GM21576 (cell line): ENCODE data around the gene GGT5.
"Not testable (repeated sequence)": the region's sequence is repeated elsewhere in the genome, so short reads cannot be mapped to it uniquely, and the experiment has no call there.

Experiments used
- ATAC-seq: cut with Tn5 transposase; IDR thresholded peaks from one replicate; pipeline ENCODE4 v1.9.1; 2021; ENCODE audit warnings: mild to moderate bottlenecking, moderate library complexity; ENCODE audit not compliant: unreplicated experiment

The GGT5 gene

DNA sequence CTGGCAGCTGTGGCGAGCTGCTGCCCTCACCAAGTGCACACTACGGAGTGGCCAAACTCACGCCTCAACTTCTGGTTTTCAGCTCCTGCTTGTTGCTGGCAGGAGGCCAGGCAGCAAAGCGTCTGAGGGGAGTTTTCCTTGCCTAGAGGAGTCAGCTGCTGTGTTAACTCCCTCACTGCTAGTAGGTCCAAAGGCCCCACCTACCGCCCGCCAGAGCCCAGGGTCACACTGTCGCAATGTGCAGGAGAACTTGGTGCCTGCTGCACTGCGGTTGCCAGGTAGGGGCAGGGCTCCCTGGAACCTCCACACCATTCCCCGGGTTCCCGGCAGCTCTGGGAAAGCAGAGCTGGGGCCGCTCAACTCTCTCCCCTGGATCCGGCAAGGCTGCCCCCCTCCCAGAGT, at the start of gene GGT5:
Gene GGT5, minus strand, starts transcription at position 53 of the 402 bp plus-strand sequence. CDS start 357 bp downstream, outside the sequence.
- not testable (repeated sequence) for ATAC-seq

GRCh38 chr22:24292202-24292830, 47.4 kb upstream of the GGT5 start:
- not testable (repeated sequence) for ATAC-seq

DNA sequence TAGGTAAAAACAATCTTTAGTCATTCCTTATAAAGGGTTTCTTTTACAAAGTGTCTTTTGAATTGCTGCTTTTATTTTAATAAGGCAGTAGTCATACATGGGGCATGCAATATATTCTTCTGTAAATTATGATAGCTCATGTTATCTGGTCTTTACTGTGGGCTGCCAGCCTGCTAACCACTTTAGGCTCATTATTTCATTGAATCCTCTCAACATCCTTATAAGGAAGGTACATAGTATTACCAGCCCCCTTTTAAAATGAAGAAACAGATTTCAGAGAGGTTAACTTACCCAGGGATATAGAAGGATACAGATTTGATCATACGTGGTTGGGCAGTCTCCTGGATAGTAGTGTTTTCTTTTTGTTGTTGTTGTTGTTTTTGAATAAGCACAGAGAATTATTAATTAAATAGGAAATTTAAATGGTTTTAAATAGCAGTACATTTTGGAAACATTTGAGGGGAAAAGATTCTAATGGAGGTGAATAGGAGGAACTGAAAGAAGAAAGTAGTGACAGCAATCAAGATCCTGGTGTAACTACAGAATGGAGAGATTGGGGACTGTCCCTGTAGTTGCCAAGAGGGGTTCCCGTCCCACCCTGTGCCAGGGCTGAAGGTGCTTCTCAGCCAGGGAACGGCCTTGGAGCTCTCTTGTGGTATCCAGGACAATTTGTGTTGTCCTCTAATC, 46.8 kb upstream of the GGT5 start:
- ATAC-seq = no peak

- ATAC-seq = no peak
Observed at GRCh38 chr22:24290459-24290858, 45.6 kb upstream of the GGT5 start.

GRCh38 chr22:24289741-24290163, 44.9 kb upstream of the GGT5 start:
- ATAC-seq = no peak

- no peak for ATAC-seq
Observed at GRCh38 chr22:24289114-24289513, 44.2 kb upstream of the GGT5 start.

DNA sequence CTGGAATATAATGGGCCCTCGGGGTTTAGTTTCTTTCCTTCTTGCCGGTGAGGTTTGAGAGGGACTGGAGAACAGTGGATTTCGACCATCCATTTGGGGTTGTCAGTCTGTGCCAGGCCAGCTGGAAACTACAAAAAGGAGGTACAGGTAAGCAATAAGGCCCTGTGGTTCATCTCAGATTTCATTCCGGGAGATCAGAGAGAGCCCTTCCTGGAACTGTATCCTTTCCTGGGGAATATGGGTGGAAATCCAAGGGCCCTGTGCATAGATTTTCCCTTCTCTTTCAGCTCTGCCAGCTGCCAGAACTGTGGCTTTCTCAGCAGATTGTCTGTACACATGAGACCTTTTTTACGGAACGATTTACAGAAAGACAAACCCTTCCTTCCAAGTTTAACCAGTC, 42.9 kb upstream of the GGT5 start:
- not testable (repeated sequence) for ATAC-seq

GRCh38 chr22:24287212-24287611, 42.3 kb upstream of the GGT5 start:
- ATAC-seq = not testable (repeated sequence)

GRCh38 chr22:24285245-24285644, 40.4 kb upstream of the GGT5 start:
- no peak for ATAC-seq

- ATAC-seq = no peak
Observed at GRCh38 chr22:24284747-24285203, 39.9 kb upstream of the GGT5 start.

DNA sequence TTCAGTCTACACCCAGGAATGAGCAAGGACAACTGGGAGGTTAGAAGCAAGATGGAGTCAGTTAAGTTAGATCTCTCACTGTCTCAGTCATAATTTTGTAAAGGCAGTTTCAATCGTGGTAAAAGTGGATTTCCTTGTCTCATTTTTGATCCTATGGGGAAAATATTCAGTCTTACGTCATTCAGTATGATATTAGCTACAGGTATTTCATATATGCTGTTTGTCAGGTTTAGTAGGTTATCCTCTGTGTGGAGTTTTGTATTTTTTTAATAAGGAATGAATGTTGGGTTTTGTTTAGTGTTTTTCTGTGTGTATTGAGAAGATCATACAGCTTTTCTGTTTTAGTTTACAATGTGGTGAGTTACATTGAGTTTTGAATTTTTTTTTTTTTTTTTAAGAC, 37.5 kb upstream of the GGT5 start:
- ATAC-seq = no peak

GRCh38 chr22:24280363-24280762, 35.5 kb upstream of the GGT5 start:
- ATAC-seq = not testable (repeated sequence)

- ATAC-seq = not testable (repeated sequence)
Observed at GRCh38 chr22:24274696-24275405, 30.0 kb upstream of the GGT5 start.

DNA sequence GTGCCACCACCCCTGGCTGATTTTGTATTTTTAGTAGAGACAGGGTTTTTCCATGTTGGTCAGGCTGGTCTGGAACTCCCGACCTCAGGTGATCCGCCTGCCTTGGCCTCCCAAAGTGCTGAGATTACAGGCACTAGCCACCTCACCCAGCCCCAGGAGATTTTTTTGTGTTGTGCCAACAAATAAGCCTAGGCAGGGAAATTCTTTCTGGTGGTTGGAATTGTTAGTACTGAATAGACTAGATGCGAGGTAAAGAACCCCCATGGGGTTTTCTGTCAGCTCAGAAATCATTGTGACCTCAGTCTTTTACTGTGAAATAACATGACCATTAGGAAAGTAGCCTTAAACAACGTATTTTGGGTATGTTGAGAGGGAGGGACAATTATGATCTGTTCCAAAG, 29.0 kb upstream of the GGT5 start:
- ATAC-seq = not testable (repeated sequence)

- ATAC-seq = not testable (repeated sequence)
Observed at GRCh38 chr22:24273031-24273430, 28.1 kb upstream of the GGT5 start.

DNA sequence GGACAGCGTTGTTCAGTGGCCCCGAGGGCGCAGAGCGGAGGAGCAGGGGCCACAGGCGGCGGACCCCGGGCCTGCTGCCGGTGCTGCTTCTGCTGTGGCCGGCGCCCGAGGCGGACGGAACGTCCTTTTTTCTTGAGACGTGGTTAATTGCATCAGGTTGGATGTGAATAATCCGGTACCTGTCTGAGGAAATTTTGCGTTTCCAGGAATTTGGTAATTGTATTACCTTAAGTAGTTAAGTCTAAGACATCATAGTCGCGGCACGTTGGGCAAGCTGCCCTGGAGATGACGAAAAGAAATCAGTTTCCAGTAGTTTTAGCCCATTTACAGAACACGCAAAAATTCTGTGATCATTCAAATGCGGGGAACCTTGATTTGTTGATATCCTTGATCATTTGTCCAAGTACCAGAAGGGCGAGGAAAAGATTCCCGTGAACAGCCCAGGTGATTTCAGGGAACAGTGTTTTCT, 26.5 kb upstream of the GGT5 start:
- ATAC-seq = peak; percentile 24

DNA sequence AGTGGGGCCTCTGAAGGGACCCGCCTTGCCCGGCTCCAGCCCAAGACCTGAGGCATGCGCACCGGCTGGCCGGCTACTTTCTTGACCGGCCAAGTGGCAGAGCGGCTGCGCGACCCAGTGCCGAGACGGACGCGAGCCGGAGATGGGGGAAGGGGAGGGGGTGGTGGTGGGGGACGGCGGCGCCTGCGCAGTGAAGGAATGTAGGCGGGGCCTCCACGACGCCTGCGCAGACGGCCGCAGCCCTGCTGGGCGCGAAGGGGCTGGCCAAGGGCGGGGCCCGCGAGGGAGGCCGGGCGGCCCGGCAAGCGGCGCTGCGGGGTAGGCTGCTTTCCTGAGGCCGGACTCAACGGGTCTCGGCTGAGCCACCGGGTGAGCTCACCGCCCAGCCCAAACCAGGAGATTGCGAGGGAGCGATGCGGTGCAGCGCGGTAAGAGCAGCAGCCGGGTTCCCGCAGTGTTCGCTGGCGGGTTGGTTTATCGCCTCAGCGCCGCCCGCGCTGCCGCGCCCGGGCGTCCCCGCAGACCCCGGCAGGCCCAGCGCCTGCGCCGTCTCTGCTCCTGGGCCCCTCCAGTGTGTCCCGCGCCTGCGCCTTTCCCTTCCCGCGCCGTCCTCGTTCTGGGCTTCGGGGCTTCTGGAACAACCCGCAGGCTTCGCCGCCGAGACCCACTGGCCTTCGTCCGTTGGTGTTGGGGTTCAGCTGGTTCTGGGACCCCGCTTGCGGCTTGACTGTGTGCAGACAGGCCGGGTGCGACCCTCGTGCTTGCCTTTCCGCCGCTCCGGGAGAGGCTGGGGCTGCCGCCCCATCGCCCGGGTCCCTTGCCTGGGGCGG, 25.9 kb upstream of the GGT5 start, which contains the start of gene SPECC1L:
Gene SPECC1L, plus strand, starts transcription at position 276 of the 830 bp plus-strand sequence. CDS start 31,401 bp downstream, outside the sequence.
- peak; percentile 80 for ATAC-seq

- ATAC-seq = not testable (repeated sequence)
Observed at GRCh38 chr22:24266495-24266894, 21.6 kb upstream of the GGT5 start.

DNA sequence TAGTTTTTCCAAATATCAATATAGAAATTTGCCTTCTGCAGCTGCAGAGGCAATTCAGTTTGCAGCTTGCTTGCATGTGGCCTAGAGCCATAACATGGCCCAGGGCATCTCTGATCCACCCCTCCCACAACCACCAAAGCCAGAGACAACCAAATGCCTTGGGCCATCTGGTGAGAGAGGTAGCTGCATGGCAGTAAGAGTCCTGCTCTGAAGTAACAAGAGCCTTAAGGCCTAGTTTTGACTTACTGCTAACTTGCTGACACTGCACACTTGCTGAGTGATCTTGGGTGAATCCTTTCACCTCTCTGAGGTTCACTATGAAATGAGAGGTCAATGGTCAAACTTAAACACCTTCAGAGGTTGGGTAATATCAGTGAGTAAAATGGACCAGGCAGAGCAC, 20.9 kb upstream of the GGT5 start:
- no peak for ATAC-seq

GRCh38 chr22:24264329-24264896, 19.5 kb upstream of the GGT5 start:
- not testable (repeated sequence) for ATAC-seq
